GM12878 (cell line): ENCODE results near the gene DDX56. TPM values are rescaled to one million over a fixed set of nuclear protein-coding genes. Genes with fewer than 3 reads are reported as not detected.

Experiments used
- ATAC-seq: fragments of 200-7000 bp; cut with Tn5 transposase; 3 replicates; pipeline ENCODE4 v1.9.1; 2020; ENCODE audit warnings: mild to moderate bottlenecking, moderate library complexity
- BruUV-seq: library from RNA; stranded (reverse); fragments of 400-500 nt; replicated peaks from 2 replicates; lab custom pipeline; 2021; lab: Mats Ljungman, UMichigan
- CTCF ChIA-PET: fragments of 300-600 bp; sonication (Branson Sonifier 250); formaldehyde crosslinking; extraction: SDS; loops from one replicate; lab custom pipeline; 2021; ENCODE audit warnings: inconsistent platforms; lab: Yijun Ruan, JAX
- POLR2A ChIA-PET: fragments of 350-600 bp; formaldehyde crosslinking; extraction: SDS; loops from one replicate; lab custom pipeline; 2021; ENCODE audit warnings: inconsistent platforms; lab: Charles Lee
- RAD21 ChIA-PET: fragments of 300-600 bp; sonication (Branson Sonifier 250); formaldehyde crosslinking; loops from one replicate; lab custom pipeline; 2023; ENCODE audit warnings: antibody characterized with exemption; ENCODE audit not compliant: unreplicated experiment; lab: Charles Lee
- SMC1A ChIA-PET: fragments of 300-600 bp; sonication (Branson Sonifier 250); formaldehyde crosslinking; loops from one replicate; lab custom pipeline; 2023; ENCODE audit not compliant: unreplicated experiment, uncharacterized antibody; lab: Charles Lee
- DNase-seq: peaks from one replicate; pipeline ENCODE4 v3.0.0-alpha.2; 2011; ENCODE audit warnings: low read depth, low spot score
- FAIRE-seq: peaks from 3 replicates; lab custom pipeline; 2011; peaks lifted over from hg19 to GRCh38; lab: Jason Lieb, UNC
- H2AFZ ChIP-seq: 2 replicates; pipeline ENCODE4 v1.6.0; 2011; ENCODE audit warnings: low read depth, low read length, control low read depth; ENCODE audit not compliant: control insufficient read depth
- H3K27ac ChIP-seq: 2 replicates; pipeline ENCODE4 v1.5.1; 2011; ENCODE audit warnings: control low read depth; ENCODE audit not compliant: control insufficient read depth, insufficient read depth
- H3K27me3 ChIP-seq, 2 experiments: replicated peaks in 1 of 2; 2 replicates each; pipeline versions ENCODE4 v1.6.0 to v1.6.1; 2011; ENCODE audit warnings: low read length in 1 of 2; ENCODE audit not compliant: control insufficient read depth in 2 of 2, insufficient read depth in 2 of 2
- H3K36me3 ChIP-seq, 2 experiments: 2 replicates each; pipeline ENCODE4 v1.5.1; 2011; ENCODE audit warnings: low read length in 1 of 2; ENCODE audit not compliant: control insufficient read depth in 2 of 2, insufficient read depth in 2 of 2
- H3K4me1 ChIP-seq: 2 replicates; pipeline ENCODE4 v1.6.1; 2011; ENCODE audit warnings: mild to moderate bottlenecking, low read length, moderate library complexity, mixed read lengths; ENCODE audit not compliant: control insufficient read depth, insufficient read depth
- H3K4me2 ChIP-seq: 2 replicates; pipeline ENCODE4 v1.6.0; 2011; ENCODE audit warnings: control low read depth; ENCODE audit not compliant: control insufficient read depth, insufficient read depth
- H3K4me3 ChIP-seq: fragments of 200-600 bp; sonication (generic); 2 replicates; pipeline ENCODE4 v1.5.1; 2016
- H3K79me2 ChIP-seq: 2 replicates; pipeline ENCODE4 v1.6.0; 2011; ENCODE audit warnings: low read length; ENCODE audit not compliant: control insufficient read depth, insufficient read depth
- H3K9ac ChIP-seq: 2 replicates; pipeline ENCODE4 v1.8.0; 2011; ENCODE audit warnings: low read length, control low read depth, mixed read lengths; ENCODE audit not compliant: control insufficient read depth, insufficient read depth
- H3K9me3 ChIP-seq: replicated peaks from 3 replicates; pipeline ENCODE4 v1.5.1; 2011; ENCODE audit warnings: mild to moderate bottlenecking, low read length; ENCODE audit not compliant: control insufficient read depth, insufficient read depth
- H4K20me1 ChIP-seq: 2 replicates; pipeline ENCODE4 v1.6.0; 2011; ENCODE audit not compliant: control insufficient read depth, insufficient read depth
- BACH1 ChIP-seq: fragments of 450-650 bp; IDR thresholded peaks from 2 replicates; pipeline ENCODE4 v1.6.1; 2017; ENCODE audit warnings: mild to moderate bottlenecking, borderline replicate concordance
- BHLHE40 ChIP-seq, 2 experiments: fragments of 450-650 bp in 1 of 2; IDR thresholded peaks; 2 replicates each; pipeline ENCODE4 v1.6.1; 2011 to 2017; ENCODE audit warnings: low read depth in 2 of 2, borderline replicate concordance in 1 of 2, improper control_type of control experiment in 1 of 2, low read length in 1 of 2, mild to moderate bottlenecking in 1 of 2
- BMI1 ChIP-seq: fragments of 450-650 bp; IDR thresholded peaks from 2 replicates; pipeline ENCODE4 v1.6.1; 2016; ENCODE audit warnings: mild to moderate bottlenecking, moderate library complexity, borderline replicate concordance
- DPF2 ChIP-seq: fragments of 450-650 bp; IDR thresholded peaks from 2 replicates; pipeline ENCODE4 v1.6.1; 2017; ENCODE audit warnings: mild to moderate bottlenecking
- EZH2 ChIP-seq: IDR thresholded peaks from 2 replicates; pipeline ENCODE4 v1.6.1; 2012; ENCODE audit warnings: low read depth, mild to moderate bottlenecking, control low read depth, inconsistent platforms, low read length, borderline replicate concordance; ENCODE audit not compliant: control insufficient read depth
- GABPA ChIP-seq: IDR thresholded peaks from 2 replicates; pipeline ENCODE4 v1.6.1; 2014; ENCODE audit warnings: antibody characterized with exemption, low read depth, mild to moderate bottlenecking, inconsistent platforms
- HDAC2 ChIP-seq: fragments of 200-600 bp; sonication (generic); IDR thresholded peaks from 2 replicates; pipeline ENCODE4 v1.6.1; 2017
- NFYA ChIP-seq: IDR thresholded peaks from 2 replicates; pipeline ENCODE4 v1.6.1; 2011; ENCODE audit warnings: low read depth, mild to moderate bottlenecking, low read length, improper control_type of control experiment, borderline replicate concordance
- POLR2AphosphoS5 ChIP-seq: IDR thresholded peaks from 2 replicates; pipeline ENCODE4 v1.6.1; 2011; ENCODE audit warnings: mild to moderate bottlenecking, low read length, inconsistent platforms
- SMARCA5 ChIP-seq: fragments of 450-650 bp; IDR thresholded peaks from 2 replicates; pipeline ENCODE4 v1.6.1; 2017; ENCODE audit warnings: mild to moderate bottlenecking
- ZNF217 ChIP-seq: fragments of 450-650 bp; IDR thresholded peaks from 2 replicates; pipeline ENCODE4 v1.6.1; 2017; ENCODE audit warnings: antibody characterized with exemption, mild to moderate bottlenecking
- WGBS: methylation state at CpG from one replicate; pipeline ENCODE4 v1.1.6; 2016; ENCODE audit warnings: low lambda C conversion rate; ENCODE audit not compliant: insufficient replicate concordance, insufficient coverage; ENCODE audit errors: missing lambda C conversion rate; 5-methylcytosine and 5-hydroxymethylcytosine counted together
- in situ Hi-C: fragments of 300-500 bp; cut with MboI; formaldehyde crosslinking; loops from 9 replicates; pipeline ENCODE4 v1.14.3; 2018; ENCODE audit warnings: mixed read lengths
- intact Hi-C: fragments of 100-400 bp; cut with micrococcal nuclease; formaldehyde crosslinking; loops from one replicate; pipeline ENCODE4 v1.14.2; 2022; ENCODE audit not compliant: unreplicated experiment
- polyA plus RNA-seq, 11 experiments: library from polyadenylated mRNA; depleted of rRNA in 4 of 11; unstranded in 6 of 11; stranded (reverse) in 5 of 11; fragments of >200 nt; fragmentation: Nextera tagmentation in 4 of 11; fragmentation: Illumina TruSeq in 1 of 11; extraction: Ambion mirVana in 4 of 11; extraction: Trizol in 1 of 11; gene quantifications; 1 replicate in 1 of 11; 2 replicates in 10 of 11; pipeline versions ENCODE4 v1.2.1 to v1.2.3, GENCODE V29; 2011 to 2016; ENCODE audit warnings: inconsistent platforms in 2 of 11, missing spikeins in 2 of 11, low read depth in 1 of 11
- total RNA-seq, 4 experiments: library from RNA; depleted of rRNA in 3 of 4; stranded (reverse); fragments of >200 nt in 3 of 4; fragmentation: Illumina TruSeq in 1 of 4; extraction: Trizol in 1 of 4; gene quantifications; 2 replicates each; pipeline versions ENCODE4 v1.2.1 to v1.2.3, GENCODE V29; 2013 to 2021
- TF ChIP-seq, protein P1 (sequence below): IDR thresholded peaks from 2 replicates; pipeline ENCODE4 v1.6.1; 2012; ENCODE audit warnings: low read depth, low read length, improper control_type of control experiment
- TF ChIP-seq, protein P2 (sequence below): fragments of 450-650 bp; IDR thresholded peaks from 2 replicates; pipeline ENCODE4 v1.6.1; 2016; ENCODE audit warnings: mild to moderate bottlenecking, moderate library complexity, borderline replicate concordance

DDX56 gene
- total and polyA plus RNA-seq, 10 of the 15 experiments (the other 5 are each of a cell fraction or from before 2014, with no cell fraction given) = 19.8 to 136 (median 81.3) TPM

DNA sequence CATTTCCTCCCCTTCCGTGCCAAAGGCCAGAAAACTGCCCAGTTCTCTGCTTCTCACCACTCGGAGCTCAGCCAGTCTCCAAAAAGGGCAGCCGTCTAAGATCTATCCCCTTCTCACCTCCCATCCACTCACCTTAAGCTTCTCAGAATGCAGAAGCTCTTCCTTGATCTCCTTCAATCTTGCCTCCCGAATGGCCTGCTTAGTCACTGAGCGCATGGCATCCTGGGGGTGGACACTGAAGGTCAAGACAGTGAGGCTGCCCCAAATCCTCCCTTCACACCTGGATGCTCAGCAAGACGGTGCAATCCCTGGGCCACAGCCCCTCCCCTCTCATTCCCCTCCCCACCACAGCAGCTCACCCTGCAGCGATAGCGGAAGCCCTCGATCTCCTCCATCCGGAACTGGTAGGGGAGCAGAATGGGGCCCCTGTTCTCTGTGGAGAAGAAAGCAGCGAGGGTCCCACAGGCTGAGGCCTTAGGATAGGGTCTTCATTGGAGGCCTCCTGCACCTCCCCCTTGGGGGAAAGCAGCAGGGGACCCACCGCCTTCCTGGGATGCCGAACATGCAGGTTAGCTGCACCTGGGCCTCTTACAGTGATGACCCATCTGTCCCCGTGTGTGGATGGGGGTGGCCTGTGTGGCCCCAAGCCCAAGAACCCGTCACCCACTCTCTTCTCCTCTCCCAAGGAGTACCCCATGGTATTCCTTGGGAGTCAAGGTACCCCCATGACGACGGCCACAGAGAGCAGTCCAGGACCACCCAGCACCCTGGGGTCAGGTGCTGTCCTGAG is 4.7 kb downstream of the DDX56 start:
- ChIA-PET POLR2A (interaction anchor here (0.5 kb wide), 1 partner anchor 521 kb away, joined by 5 read pairs; no protein-coding TSS in a partner anchor), SMC1A (interaction anchor here (1.2 kb wide), 1 partner anchor 258 kb away, joined by 3 read pairs; no protein-coding TSS in a partner anchor), RAD21 (no interaction called here), CTCF (interaction anchor here (0.8 kb wide), 1 partner anchor 158 kb away, joined by 3 read pairs; no protein-coding TSS in a partner anchor)
- Histone ChIP-seq H3K36me3 (peaks cover 44 to 66% of the 10 kb centered on the region in 2 experiments), H3K27me3 (no peaks in the 10 kb centered on the region), H3K4me2 (no peak overlapping the region), H2AFZ (no peak overlapping the region), H4K20me1 (no peaks in the 10 kb centered on the region; the same call in 1 of the 2 replicates), H3K79me2 (peaks cover 25% of the 10 kb centered on the region), H3K9ac (no peak overlapping the region), H3K4me1 (peaks cover 5% of the 10 kb centered on the region), H3K27ac (no peak overlapping the region), H3K4me3 (no peak overlapping the region), H3K9me3 (no peaks in the 10 kb centered on the region)
- in situ Hi-C loops = no loop called here
- 89% methylated on average over 17 of the region's 17 CpGs for WGBS
- no TSS peak for BruUV-seq
- DNase-seq (no peak), ATAC-seq (no peak), FAIRE-seq (no peak)
- no peak for TF ChIP-seq EZH2
- TF ChIP-seq, protein P1, sequence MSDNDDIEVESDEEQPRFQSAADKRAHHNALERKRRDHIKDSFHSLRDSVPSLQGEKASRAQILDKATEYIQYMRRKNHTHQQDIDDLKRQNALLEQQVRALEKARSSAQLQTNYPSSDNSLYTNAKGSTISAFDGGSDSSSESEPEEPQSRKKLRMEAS = no peak
- no peak for TF ChIP-seq POLR2AphosphoS5
- TF ChIP-seq BMI1 = no peak
- TF ChIP-seq ZNF217 = no peak
- intact Hi-C loops = no loop called here

- in situ Hi-C loops = no loop called here
- TF ChIP-seq NFYA (no peak), BHLHE40 (IDR thresholded peaks at IDR 0.05; ENCODE audit: borderline replicate concordance in 1 of 2, low read depth in 2 of 2, low read length in 1 of 2) (no peak), DPF2 (no peak), POLR2AphosphoS5 (no peak), SMARCA5 (no peak), BACH1 (no peak), GABPA (no peak), HDAC2 (no peak)
- TF ChIP-seq, protein P2, sequence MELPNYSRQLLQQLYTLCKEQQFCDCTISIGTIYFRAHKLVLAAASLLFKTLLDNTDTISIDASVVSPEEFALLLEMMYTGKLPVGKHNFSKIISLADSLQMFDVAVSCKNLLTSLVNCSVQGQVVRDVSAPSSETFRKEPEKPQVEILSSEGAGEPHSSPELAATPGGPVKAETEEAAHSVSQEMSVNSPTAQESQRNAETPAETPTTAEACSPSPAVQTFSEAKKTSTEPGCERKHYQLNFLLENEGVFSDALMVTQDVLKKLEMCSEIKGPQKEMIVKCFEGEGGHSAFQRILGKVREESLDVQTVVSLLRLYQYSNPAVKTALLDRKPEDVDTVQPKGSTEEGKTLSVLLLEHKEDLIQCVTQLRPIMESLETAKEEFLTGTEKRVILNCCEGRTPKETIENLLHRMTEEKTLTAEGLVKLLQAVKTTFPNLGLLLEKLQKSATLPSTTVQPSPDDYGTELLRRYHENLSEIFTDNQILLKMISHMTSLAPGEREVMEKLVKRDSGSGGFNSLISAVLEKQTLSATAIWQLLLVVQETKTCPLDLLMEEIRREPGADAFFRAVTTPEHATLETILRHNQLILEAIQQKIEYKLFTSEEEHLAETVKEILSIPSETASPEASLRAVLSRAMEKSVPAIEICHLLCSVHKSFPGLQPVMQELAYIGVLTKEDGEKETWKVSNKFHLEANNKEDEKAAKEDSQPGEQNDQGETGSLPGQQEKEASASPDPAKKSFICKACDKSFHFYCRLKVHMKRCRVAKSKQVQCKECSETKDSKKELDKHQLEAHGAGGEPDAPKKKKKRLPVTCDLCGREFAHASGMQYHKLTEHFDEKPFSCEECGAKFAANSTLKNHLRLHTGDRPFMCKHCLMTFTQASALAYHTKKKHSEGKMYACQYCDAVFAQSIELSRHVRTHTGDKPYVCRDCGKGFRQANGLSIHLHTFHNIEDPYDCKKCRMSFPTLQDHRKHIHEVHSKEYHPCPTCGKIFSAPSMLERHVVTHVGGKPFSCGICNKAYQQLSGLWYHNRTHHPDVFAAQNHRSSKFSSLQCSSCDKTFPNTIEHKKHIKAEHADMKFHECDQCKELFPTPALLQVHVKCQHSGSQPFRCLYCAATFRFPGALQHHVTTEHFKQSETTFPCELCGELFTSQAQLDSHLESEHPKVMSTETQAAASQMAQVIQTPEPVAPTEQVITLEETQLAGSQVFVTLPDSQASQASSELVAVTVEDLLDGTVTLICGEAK = no peak
These were observed 5.8 kb downstream of the DDX56 start for GRCh38 chr7:44567884-44568283.

More at GRCh38 chr7:44567884-44568283, 5.8 kb downstream of the DDX56 start:
- CTCF ChIA-PET = no interaction called here
- POLR2A ChIA-PET = no interaction called here
- peaks cover 5% of the 10 kb centered on the region for H3K4me1 ChIP-seq
- no peak overlapping the region for H3K27ac ChIP-seq
- BruUV-seq = no TSS peak
- H3K27me3 ChIP-seq = no peaks in the 10 kb centered on the region
- H3K79me2 ChIP-seq = peaks cover 15% of the 10 kb centered on the region
- peaks cover 2% of the 10 kb centered on the region; the same call in 1 of the 2 replicates for H4K20me1 ChIP-seq
- no peak overlapping the region for H3K9ac ChIP-seq
- ATAC-seq = no peak
- intact Hi-C loops = no loop called here
- no peak for FAIRE-seq
- 82% methylated on average over 6 of the region's 6 CpGs for WGBS
- H3K9me3 ChIP-seq = no peaks in the 10 kb centered on the region
- H3K4me3 ChIP-seq = no peak overlapping the region
- no peak overlapping the region for H3K4me2 ChIP-seq
- RAD21 ChIA-PET = no interaction called here
- no peak overlapping the region for H2AFZ ChIP-seq
- H3K36me3 ChIP-seq = peaks cover 44 to 66% of the 10 kb centered on the region in 2 experiments
- no peak for DNase-seq
- SMC1A ChIA-PET = interaction anchor here (1.2 kb wide), 1 partner anchor 259 kb away, joined by 3 read pairs; no protein-coding TSS in a partner anchor
